Activated T-cell treated with anti-CD3 and anti-CD28 coated beads, Interleukin-2, amount 50 U/mL, for 24 hours (primary cell): ENCODE data around the gene DTD1.

Experiments used
- DNase-seq: peaks from one replicate; pipeline ENCODE4 v3.0.0-alpha.2; 2020
- H3K27ac Mint-ChIP-seq: 2 replicates; pipeline ENCODE4 v1.8.0; 2020; ENCODE audit warnings: mild to moderate bottlenecking, mixed read lengths
- H3K27me3 Mint-ChIP-seq: 2 replicates; pipeline ENCODE4 v1.8.0; 2020; ENCODE audit warnings: mixed read lengths
- H3K36me3 Mint-ChIP-seq: 2 replicates; pipeline ENCODE4 v1.8.0; 2020; ENCODE audit warnings: low read depth, mixed read lengths
- H3K4me1 Mint-ChIP-seq: 2 replicates; pipeline ENCODE4 v1.8.0; 2020; ENCODE audit warnings: low read depth, mixed read lengths
- H3K4me3 Mint-ChIP-seq: 2 replicates; pipeline ENCODE4 v1.8.0; 2020; ENCODE audit warnings: mild to moderate bottlenecking, moderate library complexity, mixed read lengths
- H3K9me3 Mint-ChIP-seq: 2 replicates; pipeline ENCODE4 v1.8.0; 2020; ENCODE audit warnings: mixed read lengths

Gene DTD1

DNA sequence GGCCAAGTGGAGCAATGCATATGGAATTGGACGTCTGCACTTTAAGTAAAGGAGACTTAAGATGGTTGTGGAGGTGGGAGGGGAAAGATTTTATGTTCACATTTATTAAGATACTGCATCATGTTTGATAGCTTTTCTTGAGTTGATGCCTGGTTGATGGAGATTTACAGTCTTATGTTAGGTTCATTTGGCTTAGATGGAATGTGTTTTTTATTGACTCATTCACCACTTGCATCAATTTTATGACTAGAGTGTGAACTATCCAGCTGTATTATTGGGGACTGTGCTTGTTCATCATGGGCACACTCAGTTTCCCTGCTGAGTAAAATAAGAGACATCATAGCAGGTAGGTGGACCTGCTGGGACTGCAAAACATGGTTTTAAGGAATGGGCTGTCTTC lies 134.5 kb downstream of the DTD1 start:
- no peak overlapping the region for H3K27ac Mint-ChIP-seq
- H3K4me3 Mint-ChIP-seq: no peak overlapping the region
- no peak for DNase-seq
- H3K27me3 Mint-ChIP-seq: no peaks in the 10 kb centered on the region
- peaks cover 9% of the 10 kb centered on the region for H3K36me3 Mint-ChIP-seq
- H3K4me1 Mint-ChIP-seq: peaks cover 20% of the 10 kb centered on the region
- H3K9me3 Mint-ChIP-seq: no peaks in the 10 kb centered on the region

DNA sequence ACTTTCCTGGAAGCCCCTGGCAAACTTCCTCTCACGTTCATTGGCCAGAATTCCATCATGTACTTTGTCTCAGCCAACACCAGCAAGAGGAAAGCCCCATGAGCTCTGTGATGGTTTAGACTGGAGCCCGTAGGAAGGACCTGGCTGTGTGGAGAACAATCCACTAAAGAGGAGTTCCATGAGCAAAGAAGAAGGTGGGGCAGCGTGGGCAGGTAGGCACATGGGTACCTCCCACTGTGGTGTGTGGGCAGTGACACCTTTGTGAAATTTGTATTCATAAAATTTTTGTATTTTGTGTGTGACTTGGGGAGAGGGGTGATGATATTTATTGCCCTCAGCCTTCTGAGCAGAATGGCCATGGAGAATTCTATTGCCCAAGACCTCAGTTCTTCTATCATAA lies 136.2 kb downstream of the DTD1 start:
- Mint-ChIP-seq H3K36me3 (peaks cover 9% of the 10 kb centered on the region), H3K4me3 (no peak overlapping the region), H3K4me1 (peaks cover 24% of the 10 kb centered on the region), H3K9me3 (no peaks in the 10 kb centered on the region), H3K27me3 (no peaks in the 10 kb centered on the region), H3K27ac (no peak overlapping the region)
- no peak for DNase-seq

DNA sequence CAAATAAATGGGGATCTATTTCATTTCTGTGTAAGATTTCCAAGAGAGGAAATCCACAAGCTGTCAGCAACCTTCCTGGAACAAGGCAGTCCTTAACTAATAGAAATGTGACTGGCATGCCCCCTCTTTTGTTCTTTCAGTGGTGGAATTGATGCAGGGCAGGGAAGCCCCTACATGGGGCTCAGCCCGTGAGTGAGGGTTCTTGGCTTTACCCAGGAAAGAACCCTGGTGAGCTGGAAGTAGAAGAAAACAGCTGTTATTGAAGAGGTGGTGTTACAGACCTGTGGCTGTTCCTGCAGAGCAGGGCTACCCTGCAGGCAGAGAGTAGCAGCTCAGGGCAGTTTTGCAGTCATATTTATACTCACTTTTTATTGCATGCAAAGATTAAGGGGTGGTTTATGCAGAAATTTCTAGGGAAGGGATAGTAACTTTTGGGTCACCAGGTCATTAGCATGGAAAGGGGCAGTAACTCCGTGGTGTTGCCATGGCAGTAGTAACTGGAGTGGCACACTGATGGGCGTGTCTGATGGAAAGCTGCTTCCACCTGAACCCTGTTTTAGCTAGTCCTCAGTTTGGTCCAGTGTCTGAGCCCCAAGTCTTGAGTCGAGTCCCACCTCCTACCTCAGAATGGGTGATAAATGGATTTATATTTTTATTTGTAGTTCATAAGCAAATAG lies 137.1 kb downstream of the DTD1 start:
- Mint-ChIP-seq H3K4me3 (no peak overlapping the region), H3K36me3 (peaks cover 2% of the 10 kb centered on the region), H3K27ac (no peak overlapping the region), H3K9me3 (no peaks in the 10 kb centered on the region), H3K27me3 (no peaks in the 10 kb centered on the region), H3K4me1 (peaks cover 24% of the 10 kb centered on the region)
- DNase-seq: no peak

DNA sequence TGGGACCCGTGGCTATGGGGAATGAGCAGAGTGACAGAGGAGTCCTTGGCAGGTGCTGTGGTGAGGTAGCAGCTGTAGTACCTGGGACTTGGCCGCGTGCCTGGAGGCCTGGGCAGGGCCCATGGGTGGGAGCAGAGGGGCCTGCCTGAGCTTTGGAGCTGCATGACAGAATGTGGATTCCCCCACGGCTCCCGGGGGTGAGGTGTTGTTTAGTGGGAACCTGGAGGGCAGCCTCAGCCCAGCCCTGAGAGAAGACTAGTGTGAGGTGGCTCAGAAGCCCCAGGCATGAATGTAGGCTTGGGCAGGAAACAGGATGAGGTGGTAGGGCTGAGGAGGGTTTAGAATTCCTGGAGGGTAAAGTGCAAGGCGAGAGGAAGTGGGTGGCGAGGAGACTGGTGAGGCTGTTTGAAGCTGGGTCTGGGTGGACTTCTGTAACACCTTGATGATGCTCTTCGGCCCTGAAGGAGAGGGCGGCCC lies 139.2 kb downstream of the DTD1 start:
- Mint-ChIP-seq H3K36me3 (no peaks in the 10 kb centered on the region), H3K4me1 (peaks cover 27% of the 10 kb centered on the region), H3K27me3 (no peaks in the 10 kb centered on the region), H3K27ac (no peak overlapping the region), H3K9me3 (no peaks in the 10 kb centered on the region), H3K4me3 (no peak overlapping the region)
- DNase-seq: no peak

DNA sequence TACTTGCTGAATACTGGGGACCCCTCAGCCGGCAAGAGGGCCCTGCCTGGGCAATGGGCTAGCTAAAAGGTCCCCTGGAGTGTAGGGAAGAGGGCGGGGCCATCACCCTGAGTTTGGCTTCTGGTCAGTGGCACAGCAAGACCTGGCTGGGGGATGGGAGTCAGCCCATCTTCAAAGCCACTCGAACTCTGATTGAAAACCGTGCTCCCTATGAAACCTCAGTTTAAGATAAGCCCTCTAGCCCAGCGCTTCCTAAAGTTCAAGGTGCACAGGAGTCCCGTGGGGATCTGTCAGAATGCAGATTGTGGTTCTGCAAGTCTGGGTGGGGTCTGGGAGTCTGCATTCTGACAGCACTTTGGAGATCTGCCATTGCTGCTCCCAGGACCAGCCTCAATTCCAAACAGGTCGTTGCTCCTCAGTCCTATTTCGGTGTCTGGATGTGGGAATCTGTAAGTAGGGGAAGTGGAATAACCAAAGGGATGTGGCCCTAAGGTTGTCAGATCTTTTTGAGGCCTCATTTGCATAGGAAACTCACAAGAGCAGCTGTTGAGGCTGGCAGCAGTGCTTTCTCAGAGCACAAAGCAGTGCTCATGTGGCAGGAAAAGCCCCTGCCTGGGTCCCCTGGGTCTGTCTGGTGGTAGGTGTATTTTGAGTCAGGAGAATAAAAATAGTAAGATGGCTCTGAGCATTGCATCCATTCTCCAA lies 140.5 kb downstream of the DTD1 start:
- Mint-ChIP-seq H3K27me3 (no peaks in the 10 kb centered on the region), H3K4me3 (no peak overlapping the region), H3K9me3 (no peaks in the 10 kb centered on the region), H3K36me3 (no peaks in the 10 kb centered on the region), H3K27ac (no peak overlapping the region), H3K4me1 (peaks cover 27% of the 10 kb centered on the region)
- DNase-seq: no peak

DNA sequence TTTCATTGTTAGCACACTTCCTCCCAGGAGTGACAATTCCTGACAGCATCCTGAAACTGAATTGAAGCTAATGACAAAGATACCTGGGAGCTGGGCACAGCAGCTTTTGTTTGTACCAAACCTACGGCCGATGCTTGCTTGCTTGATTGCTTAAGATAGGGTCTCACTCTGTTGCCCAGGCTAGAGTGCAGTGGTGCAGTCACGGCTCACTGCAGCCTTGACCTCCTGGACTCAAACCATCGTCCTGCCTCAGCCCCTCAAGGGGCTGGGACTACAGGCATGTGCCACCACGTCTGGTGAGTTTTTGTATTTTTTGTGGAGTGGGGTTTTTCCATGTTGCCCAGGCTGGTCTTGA lies 141.0 kb downstream of the DTD1 start:
- H3K4me3 Mint-ChIP-seq: no peak overlapping the region
- peaks cover 27% of the 10 kb centered on the region for H3K4me1 Mint-ChIP-seq
- no peaks in the 10 kb centered on the region for H3K9me3 Mint-ChIP-seq
- no peaks in the 10 kb centered on the region for H3K27me3 Mint-ChIP-seq
- no peak overlapping the region for H3K27ac Mint-ChIP-seq
- no peaks in the 10 kb centered on the region for H3K36me3 Mint-ChIP-seq
- DNase-seq: no peak

DNA sequence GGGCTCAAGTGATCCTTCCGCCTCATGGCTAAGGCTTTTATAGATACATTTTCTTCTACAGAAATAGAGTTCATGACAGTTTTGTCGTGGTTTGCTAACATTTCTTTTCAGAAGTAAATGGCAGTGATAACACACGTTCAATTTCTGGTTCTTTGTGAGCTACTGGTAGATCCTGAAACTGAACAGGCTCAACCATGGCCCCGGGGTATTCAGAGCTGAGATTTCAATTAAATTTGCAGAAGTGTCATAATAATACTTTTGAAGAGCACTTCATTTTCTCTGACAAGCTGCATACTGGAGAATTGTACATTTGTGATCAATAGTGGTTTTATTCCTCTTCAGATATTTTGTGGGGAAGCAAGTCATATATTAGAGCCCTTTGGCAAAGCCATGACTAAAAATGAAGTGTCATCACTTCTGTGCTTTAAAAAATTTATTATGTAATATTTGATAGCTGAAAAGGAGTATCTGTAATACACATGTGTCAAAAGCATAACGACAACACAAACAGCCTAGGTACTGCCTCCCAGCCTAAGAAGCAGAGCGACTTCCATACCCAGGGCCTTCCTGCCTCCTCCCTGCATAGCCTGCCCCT lies 141.5 kb downstream of the DTD1 start:
- H3K4me1 Mint-ChIP-seq: peaks cover 27% of the 10 kb centered on the region
- H3K36me3 Mint-ChIP-seq: peaks cover 3% of the 10 kb centered on the region
- no peak overlapping the region for H3K4me3 Mint-ChIP-seq
- peak overlapping the region; percentile 3 for H3K27ac Mint-ChIP-seq
- no peaks in the 10 kb centered on the region for H3K9me3 Mint-ChIP-seq
- no peak for DNase-seq
- H3K27me3 Mint-ChIP-seq: no peaks in the 10 kb centered on the region

DNA sequence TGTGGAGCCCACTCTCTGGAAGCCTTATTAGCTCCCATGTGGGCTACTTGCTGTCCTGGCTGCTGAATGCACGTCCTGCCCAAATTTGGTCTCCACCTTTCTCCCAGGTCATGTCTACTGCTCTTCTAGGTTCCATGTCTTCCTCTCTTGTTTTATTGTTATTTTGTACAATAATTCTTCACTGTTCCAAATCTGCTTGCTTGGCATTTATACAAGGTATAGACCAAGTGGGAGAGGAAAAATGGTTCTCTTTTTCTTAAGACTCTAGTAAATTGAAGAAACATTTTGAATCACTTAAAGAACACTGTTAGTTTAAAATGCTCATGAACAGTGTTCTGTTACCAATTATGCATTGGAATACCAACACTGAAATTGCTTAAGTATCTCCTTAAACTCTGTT lies 144.1 kb downstream of the DTD1 start:
- Mint-ChIP-seq H3K27me3 (no peaks in the 10 kb centered on the region), H3K9me3 (no peaks in the 10 kb centered on the region), H3K27ac (no peak overlapping the region), H3K36me3 (peaks cover 14% of the 10 kb centered on the region), H3K4me3 (no peak overlapping the region), H3K4me1 (peaks cover 22% of the 10 kb centered on the region)
- DNase-seq: no peak

DNA sequence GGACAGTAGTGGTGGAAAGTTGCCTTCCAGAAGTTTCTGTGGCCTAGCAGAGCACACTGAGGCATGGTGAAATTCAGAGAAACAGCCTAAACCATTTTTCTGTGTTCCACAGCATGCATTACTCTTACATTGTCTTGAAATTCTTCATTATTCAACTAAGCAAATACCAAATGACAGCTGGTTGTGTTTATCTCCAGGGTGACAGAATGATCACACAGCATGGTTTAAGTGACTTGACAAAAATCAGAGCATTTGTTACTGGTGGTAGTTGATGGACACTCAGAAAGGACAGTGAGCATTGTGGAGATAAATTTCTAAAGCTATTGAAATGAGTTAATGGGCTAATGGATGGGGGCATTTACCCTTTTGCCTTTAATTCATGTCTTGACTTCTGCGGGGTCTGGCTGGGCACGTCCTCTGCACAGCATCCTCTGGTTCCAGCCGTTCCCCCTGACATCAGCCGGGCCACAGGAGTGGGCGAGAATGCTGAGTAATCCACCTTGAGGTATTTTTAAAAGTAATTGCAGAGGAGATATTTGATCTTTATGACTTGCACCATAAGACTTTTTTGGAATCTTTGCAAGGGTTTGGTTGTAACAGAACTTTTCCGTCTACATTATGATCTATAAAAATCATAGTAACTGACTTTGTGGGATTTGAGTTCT lies 146.8 kb downstream of the DTD1 start:
- Mint-ChIP-seq H3K4me1 (peaks cover 26% of the 10 kb centered on the region), H3K9me3 (no peaks in the 10 kb centered on the region), H3K27ac (no peak overlapping the region), H3K27me3 (no peaks in the 10 kb centered on the region), H3K36me3 (peaks cover 14% of the 10 kb centered on the region), H3K4me3 (no peak overlapping the region)
- no peak for DNase-seq

DNA sequence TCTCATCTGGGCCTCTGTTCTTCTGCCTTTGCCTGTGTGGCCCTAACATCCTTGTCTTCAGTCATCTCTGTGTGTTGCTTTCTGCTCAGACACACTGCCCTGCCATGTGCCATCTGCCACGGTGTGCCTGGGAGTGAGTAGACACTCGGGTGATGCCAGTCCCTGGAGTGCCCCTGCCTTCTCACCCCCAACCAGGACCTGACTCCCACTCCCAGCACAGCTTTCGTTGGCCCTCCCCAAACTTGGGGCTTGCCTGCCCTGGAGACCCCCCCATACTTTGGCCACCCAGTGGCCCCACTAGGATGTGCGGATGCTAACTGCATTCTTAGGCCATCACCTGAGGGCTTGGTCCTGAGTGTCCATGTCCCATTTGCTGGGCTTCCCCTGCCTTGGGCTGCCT lies 149.3 kb downstream of the DTD1 start:
- peak overlapping the region; percentile 26 for H3K27ac Mint-ChIP-seq
- H3K27me3 Mint-ChIP-seq: no peaks in the 10 kb centered on the region

DNA sequence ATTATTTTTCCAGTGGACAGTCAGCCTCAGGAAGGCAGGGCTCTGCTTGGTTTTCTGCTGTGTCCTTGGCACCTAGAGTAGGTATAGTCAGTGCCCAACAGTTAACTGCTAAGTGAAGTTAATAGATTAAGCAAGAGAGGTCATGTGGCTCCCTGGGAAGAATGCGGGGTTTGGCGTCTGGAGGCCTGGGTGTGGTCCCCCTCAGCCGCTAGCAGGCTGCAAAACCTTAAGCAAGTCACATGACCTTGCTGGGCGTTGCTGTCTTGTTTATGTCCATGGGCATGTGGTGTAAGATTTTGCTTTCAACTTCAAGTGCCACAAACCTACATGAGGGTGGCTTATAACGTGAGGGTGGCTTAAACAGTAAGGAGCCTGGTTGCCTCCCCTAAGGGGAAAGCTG lies 150.2 kb downstream of the DTD1 start:
- Mint-ChIP-seq H3K36me3 (peaks cover 14% of the 10 kb centered on the region), H3K4me1 (peaks cover 25% of the 10 kb centered on the region), H3K4me3 (no peak overlapping the region), H3K27me3 (no peaks in the 10 kb centered on the region), H3K9me3 (no peaks in the 10 kb centered on the region), H3K27ac (peak overlapping the region; percentile 5)
- DNase-seq: no peak

More for the DNA sequence above, 149.3 kb downstream of the DTD1 start:
- H3K4me3 Mint-ChIP-seq: no peak overlapping the region
- peaks cover 14% of the 10 kb centered on the region for H3K36me3 Mint-ChIP-seq
- H3K9me3 Mint-ChIP-seq: no peaks in the 10 kb centered on the region
- H3K4me1 Mint-ChIP-seq: peaks cover 25% of the 10 kb centered on the region
- no peak for DNase-seq

DNA sequence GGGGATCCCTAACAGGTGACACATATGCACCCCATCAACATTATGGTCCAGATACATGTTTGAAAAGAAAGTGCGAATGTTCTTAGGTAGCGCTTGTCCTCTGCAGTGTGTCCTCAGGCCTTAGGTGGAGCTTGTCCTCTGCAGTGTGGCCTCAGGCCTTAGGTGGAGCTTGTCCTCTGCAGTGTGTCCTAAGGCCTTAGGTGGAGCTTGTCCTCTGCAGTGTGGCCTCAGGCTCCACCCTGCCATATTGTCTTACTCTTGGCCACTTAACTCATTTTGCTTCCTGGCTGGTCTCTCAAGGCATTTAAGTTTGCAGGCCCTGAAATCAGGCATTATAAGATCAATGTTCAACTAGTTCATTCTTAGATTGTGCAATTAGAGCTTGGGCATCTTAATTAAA lies 151.0 kb downstream of the DTD1 start:
- Mint-ChIP-seq H3K4me3 (no peak overlapping the region), H3K4me1 (peaks cover 25% of the 10 kb centered on the region), H3K27me3 (no peaks in the 10 kb centered on the region), H3K36me3 (peaks cover 16% of the 10 kb centered on the region), H3K27ac (no peak overlapping the region), H3K9me3 (no peaks in the 10 kb centered on the region)
- DNase-seq: no peak

DNA sequence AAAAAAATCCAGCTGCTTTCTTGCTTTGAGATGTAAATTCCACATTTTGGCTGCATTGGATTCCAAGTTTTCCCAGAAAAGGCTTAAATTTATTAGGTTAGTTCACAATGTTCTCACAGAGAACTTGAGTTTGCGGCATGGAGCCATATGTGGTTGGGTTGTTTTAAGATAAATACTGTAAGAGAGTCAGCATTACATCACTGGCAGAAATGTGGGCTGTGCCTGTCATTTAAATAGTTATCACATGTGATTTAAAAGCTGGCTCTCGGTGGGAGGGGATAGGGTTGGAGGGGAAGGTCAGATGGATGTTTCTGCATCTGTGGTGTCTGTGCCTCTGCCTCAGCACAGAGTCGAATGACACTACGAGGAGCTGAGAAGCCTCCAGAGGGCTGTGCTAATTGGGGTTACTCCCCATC lies 151.9 kb downstream of the DTD1 start:
- Mint-ChIP-seq H3K36me3 (peaks cover 17% of the 10 kb centered on the region), H3K4me1 (peaks cover 25% of the 10 kb centered on the region), H3K9me3 (no peaks in the 10 kb centered on the region), H3K4me3 (no peak overlapping the region), H3K27ac (no peak overlapping the region), H3K27me3 (no peaks in the 10 kb centered on the region)
- DNase-seq: no peak

DNA sequence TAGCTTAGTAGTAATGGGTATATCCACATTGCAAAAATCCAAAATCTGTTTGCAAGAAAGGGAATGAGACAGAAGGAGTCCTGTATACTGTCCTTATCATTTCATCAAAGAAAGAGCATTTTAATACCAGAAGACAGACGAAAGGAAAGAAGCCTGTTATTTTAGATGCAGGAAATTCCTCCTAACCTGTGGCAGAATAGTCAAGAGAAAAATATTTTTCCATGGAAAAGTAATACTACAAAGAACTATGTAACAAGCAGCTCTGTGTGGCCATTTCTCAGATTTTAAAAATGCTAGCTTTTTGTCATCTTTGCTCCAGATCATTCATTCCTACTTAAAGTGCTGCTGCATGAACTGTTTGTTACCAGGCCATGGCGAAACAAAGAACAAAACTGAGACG lies 152.9 kb downstream of the DTD1 start:
- peaks cover 19% of the 10 kb centered on the region for H3K36me3 Mint-ChIP-seq

DNA sequence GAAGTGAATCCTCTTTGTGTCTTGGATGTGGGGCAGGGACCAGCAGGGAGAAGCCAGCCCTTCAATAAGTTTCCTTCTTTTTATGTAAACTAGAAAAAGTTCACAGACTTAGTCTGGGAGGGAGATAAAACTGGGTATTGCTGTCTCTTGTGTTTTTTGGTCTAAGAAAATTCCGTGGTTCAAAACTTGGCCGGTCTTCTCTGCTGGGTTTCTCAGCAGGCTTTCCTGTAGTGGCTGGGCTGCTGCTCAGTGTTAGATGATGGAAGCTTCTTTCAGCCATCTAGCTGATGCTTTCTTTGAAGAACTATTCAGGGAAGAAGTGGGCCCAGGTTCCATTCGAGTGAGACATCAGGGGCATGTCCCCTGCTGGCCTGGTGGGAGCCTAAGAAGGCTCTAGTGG lies 155.0 kb downstream of the DTD1 start:
- H3K27me3 Mint-ChIP-seq: no peaks in the 10 kb centered on the region
- H3K4me1 Mint-ChIP-seq: peaks cover 7% of the 10 kb centered on the region
- DNase-seq: no peak
- no peaks in the 10 kb centered on the region for H3K9me3 Mint-ChIP-seq
- no peak overlapping the region for H3K27ac Mint-ChIP-seq
- H3K36me3 Mint-ChIP-seq: peaks cover 31% of the 10 kb centered on the region
- H3K4me3 Mint-ChIP-seq: no peak overlapping the region

More for the DNA sequence above, 152.9 kb downstream of the DTD1 start:
- peaks cover 23% of the 10 kb centered on the region for H3K4me1 Mint-ChIP-seq
- DNase-seq: no peak
- H3K27ac Mint-ChIP-seq: no peak overlapping the region
- H3K4me3 Mint-ChIP-seq: no peak overlapping the region
- no peaks in the 10 kb centered on the region for H3K9me3 Mint-ChIP-seq
- no peaks in the 10 kb centered on the region for H3K27me3 Mint-ChIP-seq
